GM12873 (cell line): ENCODE measurements around the gene MBP.

Experiments
- CTCF ChIP-seq: IDR thresholded peaks from 2 replicates; pipeline ENCODE4 v1.5.1; 2012; ENCODE audit warnings: low read depth, mild to moderate bottlenecking, moderate library complexity, low read length, control low read depth; ENCODE audit not compliant: insufficient read depth; ENCODE audit errors: missing control alignments

MBP gene

GRCh38 chr18:77132369-77133050 lies at the start of gene MBP:
Gene MBP (minus strand): TSS chr18:77132783. CDS start chr18:77105261, 27,522 bp downstream.
- TF ChIP-seq CTCF = no peak

GRCh38 chr18:77181950-77182707 lies 49.5 kb upstream of the MBP start:
- no peak for TF ChIP-seq CTCF

- no peak for TF ChIP-seq CTCF
Measured at GRCh38 chr18:77178559-77178958, 46.0 kb upstream of the MBP start.

- no peak for TF ChIP-seq CTCF
Measured at GRCh38 chr18:77177009-77177408, 44.4 kb upstream of the MBP start.

- no peak for TF ChIP-seq CTCF
Measured at GRCh38 chr18:77173275-77174030, 40.9 kb upstream of the MBP start.

GRCh38 chr18:77170890-77171410 lies 38.4 kb upstream of the MBP start:
- TF ChIP-seq CTCF = no peak

GRCh38 chr18:77168811-77169311 lies 36.3 kb upstream of the MBP start:
- TF ChIP-seq CTCF = no peak
